Fibroblast of the aortic adventitia (primary cell): ENCODE measurements around the gene RAI2. TPM values are rescaled to one million over a fixed set of nuclear protein-coding genes. Genes with fewer than 3 reads are reported as not detected.
A peak's percentile ranks its signal among the peaks of the same experiment; 100 is the strongest.
"Not testable (repeated sequence)": the region's sequence is repeated elsewhere in the genome, so short reads cannot be mapped to it uniquely, and the experiment has no call there.

Experiments
- DNase-seq: peaks from one replicate; pipeline ENCODE4 v3.0.0-alpha.2; 2010; ENCODE audit warnings: low read depth
- H3K4me3 ChIP-seq: 2 replicates; pipeline ENCODE4 v1.5.1; 2011; ENCODE audit warnings: low read depth, mild to moderate bottlenecking, control low read depth, low read length, moderate library complexity
- CTCF ChIP-seq: IDR thresholded peaks from 2 replicates; pipeline ENCODE4 v1.5.1; 2011; ENCODE audit warnings: mild to moderate bottlenecking, low read length, control low read depth, inconsistent platforms; ENCODE audit not compliant: insufficient read depth
- total RNA-seq: library from RNA; depleted of rRNA; stranded (reverse); fragments of >200 nt; gene quantifications from 2 replicates; pipeline ENCODE4 v1.2.3, GENCODE V29; 2012; ENCODE audit warnings: low replicate concordance

Gene RAI2
- total RNA-seq, 1 donor = 4.0 TPM

- no peak for TF ChIP-seq CTCF
- DNase-seq = no peak
- H3K4me3 ChIP-seq = no peak overlapping the region
Measured at GRCh38 chrX:17798921-17799320, 62.2 kb downstream of the RAI2 start.

- DNase-seq = no peak
- H3K4me3 ChIP-seq = no peak overlapping the region
- TF ChIP-seq CTCF = no peak
Measured at GRCh38 chrX:17792826-17793225, 68.3 kb downstream of the RAI2 start.

GRCh38 chrX:17788956-17789562 is 72.0 kb downstream of the RAI2 start:
- no peak overlapping the region for H3K4me3 ChIP-seq
- no peak for TF ChIP-seq CTCF
- DNase-seq = peak; percentile 4

GRCh38 chrX:17788439-17788838 is 72.7 kb downstream of the RAI2 start:
- DNase-seq = peak; percentile 58
- peak; percentile 82 for TF ChIP-seq CTCF
- H3K4me3 ChIP-seq = no peak overlapping the region

- no peak overlapping the region for H3K4me3 ChIP-seq
- DNase-seq = no peak
- TF ChIP-seq CTCF = no peak
Measured at GRCh38 chrX:17787557-17787956, 73.5 kb downstream of the RAI2 start.

GRCh38 chrX:17786554-17787347 is 74.3 kb downstream of the RAI2 start:
- DNase-seq, H3K4me3 ChIP-seq: not testable (repeated sequence)

- no peak overlapping the region for H3K4me3 ChIP-seq
- TF ChIP-seq CTCF = no peak
- DNase-seq = no peak
Measured at GRCh38 chrX:17779434-17779833, 81.7 kb downstream of the RAI2 start.
